WTC11 (cell line): ENCODE data around the gene IL1RAPL1.

Experiments
- ATF1 ChIP-seq: sonication (generic); formaldehyde crosslinking; IDR thresholded peaks from 2 replicates; pipeline ENCODE4 v1.8.1; 2023; ENCODE audit warnings: mild to moderate bottlenecking, moderate library complexity, missing genetic modification reagents
- CTCF ChIP-seq: fragments of 200-600 bp; IDR thresholded peaks from 2 replicates; pipeline ENCODE4 v1.8.0; 2022; ENCODE audit warnings: antibody characterized with exemption
- JUN ChIP-seq: sonication (generic); formaldehyde crosslinking; IDR thresholded peaks from 2 replicates; pipeline ENCODE4 v1.8.0; 2023; ENCODE audit warnings: mild to moderate bottlenecking, missing genetic modification reagents
- TF ChIP-seq, protein P1 (sequence below): sonication (generic); formaldehyde crosslinking; IDR thresholded peaks from 2 replicates; pipeline ENCODE4 v1.8.0; 2022; ENCODE audit warnings: mild to moderate bottlenecking, missing genetic modification reagents

GRCh38 chrX:28988246-28988645, 401.0 kb downstream of the IL1RAPL1 start:
- TF ChIP-seq CTCF (no peak), JUN (no peak), ATF1 (no peak)
- TF ChIP-seq, protein P1, sequence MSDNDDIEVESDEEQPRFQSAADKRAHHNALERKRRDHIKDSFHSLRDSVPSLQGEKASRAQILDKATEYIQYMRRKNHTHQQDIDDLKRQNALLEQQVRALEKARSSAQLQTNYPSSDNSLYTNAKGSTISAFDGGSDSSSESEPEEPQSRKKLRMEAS: no peak
